Gastrocnemius medialis (tissue), 4 donors: Measurements from ENCODE around the gene JMJD1C. TPM values are rescaled to one million over a fixed set of nuclear protein-coding genes. Genes with fewer than 3 reads are reported as not detected.

ENCODE experiments used
- ATAC-seq, 2 donors: fragments of 150-250 bp; one replicate each; pipeline ENCODE4 v1.9.1; 2016
- DNase-seq, 2 donors: peaks; one replicate each; pipeline ENCODE4 v3.0.0-alpha.2; 2019
- H3K27ac ChIP-seq, 4 donors: fragments of 200-600 bp; sonication (generic); 1 replicate in 1 of 4; 2 replicates in 3 of 4; pipeline ENCODE4 v1.5.1; 2016 to 2018; ENCODE audit warnings: mild to moderate bottlenecking in 2 of 4, moderate library complexity in 1 of 4
- H3K27me3 ChIP-seq, 3 donors: fragments of 200-600 bp; sonication (generic) in 2 of 3; 1 replicate in 1 of 3; 2 replicates in 2 of 3; pipeline versions ENCODE4 v1.5.1 to v1.6.0; 2016 to 2019; ENCODE audit warnings: mild to moderate bottlenecking in 1 of 3, moderate library complexity in 1 of 3
- H3K36me3 ChIP-seq, 2 donors: fragments of 200-600 bp; sonication (generic) in 1 of 2; one replicate each; pipeline ENCODE4 v1.5.1; 2017 to 2018
- H3K4me1 ChIP-seq, 2 donors: fragments of 200-600 bp; sonication (generic) in 1 of 2; one replicate each; pipeline ENCODE4 v1.5.1; 2016 to 2017; ENCODE audit warnings: mild to moderate bottlenecking in 2 of 2
- H3K4me3 ChIP-seq, 4 donors: fragments of 200-600 bp; sonication (generic) in 3 of 4; 1 replicate in 1 of 4; 2 replicates in 3 of 4; pipeline ENCODE4 v1.5.1; 2016 to 2019; ENCODE audit warnings: mild to moderate bottlenecking in 2 of 4
- H3K9me3 ChIP-seq, 3 donors: fragments of 200-600 bp; sonication (generic) in 2 of 3; 1 replicate in 1 of 3; 2 replicates in 2 of 3; pipeline ENCODE4 v1.5.1; 2016 to 2019
- POLR2A ChIP-seq, 2 donors: fragments of 450-650 bp; IDR thresholded peaks; one replicate each; pipeline ENCODE4 v1.6.1; 2017; ENCODE audit warnings: antibody characterized with exemption in 2 of 2, mild to moderate bottlenecking in 2 of 2, moderate library complexity in 2 of 2
- in situ Hi-C, 4 donors: fragments of 200-750 bp; cut with MboI; loops; one replicate each; pipeline versions ENCODE4 v1.15.0 to v1.8.0; 2017; ENCODE audit warnings: low sequenced_read_pairs in 4 of 4
- intact Hi-C: fragments of 100-400 bp; cut with DNase I; formaldehyde crosslinking; loops from one replicate; pipeline ENCODE4 v1.15.1; 2023; ENCODE audit warnings: low total_unique reads
- total RNA-seq, 4 donors: library from RNA; depleted of rRNA; stranded (reverse); fragments of >200 nt; gene quantifications; one replicate each; pipeline versions ENCODE4 v1.1.0 to v1.2.3, GENCODE V29; 2016
- TF ChIP-seq, protein P1 (sequence below), 5 experiments: fragments of 450-650 bp in 3 of 5; fragments of 200-600 bp in 2 of 5; sonication (generic) in 2 of 5; IDR thresholded peaks in 4 of 5; conservative IDR thresholded peaks in 1 of 5; 1 replicate in 4 of 5; 2 replicates in 1 of 5; pipeline ENCODE4 v1.5.1; 2016 to 2019; ENCODE audit warnings: antibody characterized with exemption in 5 of 5, mild to moderate bottlenecking in 3 of 5, moderate library complexity in 3 of 5

JMJD1C gene
- total RNA-seq, 4 donors from 2014 or later, result 22.5 to 74.1 (median 46.9) TPM

DNA sequence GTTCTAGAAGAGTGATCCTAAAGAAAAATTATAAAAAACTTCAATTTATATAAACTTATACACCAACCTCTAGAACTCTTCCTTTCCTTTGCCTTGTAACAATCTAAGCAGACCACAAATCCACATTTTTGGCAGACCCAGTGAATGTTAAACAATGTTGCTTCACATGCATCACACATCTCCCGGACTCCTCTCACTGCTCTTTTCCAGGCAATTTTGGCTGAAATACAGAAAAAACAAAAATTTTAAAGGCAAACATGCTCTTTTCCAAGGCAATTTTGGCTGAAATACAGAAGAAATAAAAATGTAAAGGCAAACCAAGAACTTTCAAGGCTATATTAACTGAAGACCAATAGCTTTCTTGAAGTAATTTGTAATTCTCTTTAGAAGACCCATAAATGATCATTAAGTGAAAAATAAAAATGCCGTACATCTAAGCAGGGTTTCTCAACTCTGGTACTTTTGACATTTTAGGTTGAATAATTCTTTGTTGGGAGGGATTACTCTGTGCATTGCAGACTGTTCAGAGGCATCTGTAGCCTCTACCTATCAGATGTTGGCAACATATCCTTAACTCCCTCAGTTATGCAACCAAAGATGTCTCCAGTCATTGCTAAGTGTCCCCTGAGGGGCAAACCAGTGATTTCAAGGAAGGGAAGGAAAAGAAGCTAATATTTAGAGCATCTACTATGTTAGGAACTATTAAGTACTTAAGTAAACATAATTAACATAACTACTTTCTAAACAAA, 268.3 kb downstream of the JMJD1C start:
- H3K27ac ChIP-seq, result no peak overlapping the region
- no peak overlapping the region for H3K4me3 ChIP-seq
- peaks cover 0 to 79% of the 10 kb centered on the region in 2 donors for H3K36me3 ChIP-seq
- DNase-seq (no peak), ATAC-seq (no peak)
- H3K27me3 ChIP-seq, result no peaks in the 10 kb centered on the region
- in situ Hi-C loops, result no loop called here
- H3K9me3 ChIP-seq, result no peaks in the 10 kb centered on the region
- intact Hi-C loops, result no loop called here
- TF ChIP-seq, protein P1, sequence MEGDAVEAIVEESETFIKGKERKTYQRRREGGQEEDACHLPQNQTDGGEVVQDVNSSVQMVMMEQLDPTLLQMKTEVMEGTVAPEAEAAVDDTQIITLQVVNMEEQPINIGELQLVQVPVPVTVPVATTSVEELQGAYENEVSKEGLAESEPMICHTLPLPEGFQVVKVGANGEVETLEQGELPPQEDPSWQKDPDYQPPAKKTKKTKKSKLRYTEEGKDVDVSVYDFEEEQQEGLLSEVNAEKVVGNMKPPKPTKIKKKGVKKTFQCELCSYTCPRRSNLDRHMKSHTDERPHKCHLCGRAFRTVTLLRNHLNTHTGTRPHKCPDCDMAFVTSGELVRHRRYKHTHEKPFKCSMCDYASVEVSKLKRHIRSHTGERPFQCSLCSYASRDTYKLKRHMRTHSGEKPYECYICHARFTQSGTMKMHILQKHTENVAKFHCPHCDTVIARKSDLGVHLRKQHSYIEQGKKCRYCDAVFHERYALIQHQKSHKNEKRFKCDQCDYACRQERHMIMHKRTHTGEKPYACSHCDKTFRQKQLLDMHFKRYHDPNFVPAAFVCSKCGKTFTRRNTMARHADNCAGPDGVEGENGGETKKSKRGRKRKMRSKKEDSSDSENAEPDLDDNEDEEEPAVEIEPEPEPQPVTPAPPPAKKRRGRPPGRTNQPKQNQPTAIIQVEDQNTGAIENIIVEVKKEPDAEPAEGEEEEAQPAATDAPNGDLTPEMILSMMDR (IDR thresholded peaks at IDR 0.05 in 4 of 5, conservative IDR thresholded peaks at IDR 0.05 in 1 of 5), result no peak
- TF ChIP-seq POLR2A (IDR thresholded peaks at IDR 0.05), result no peak
- H3K4me1 ChIP-seq, result peaks cover 2 to 3% of the 10 kb centered on the region in 2 donors

DNA sequence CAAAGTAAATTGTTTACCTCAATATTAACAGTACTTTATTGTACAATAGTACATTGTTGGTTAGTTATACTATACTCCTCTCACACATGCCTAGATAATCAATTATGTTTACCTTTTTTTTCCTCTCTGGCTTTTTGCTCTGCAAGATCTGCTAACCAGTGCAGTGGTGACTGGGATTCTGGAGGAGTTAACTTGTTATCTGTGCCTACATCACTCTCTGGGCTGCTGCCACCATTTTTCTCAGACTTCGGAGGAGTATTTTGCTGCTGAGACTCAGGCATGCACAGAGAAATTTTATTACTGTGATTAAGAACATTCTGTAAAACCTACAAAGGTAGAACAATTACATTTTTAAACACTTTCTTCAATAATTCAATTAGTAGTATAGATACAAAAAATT, 273.0 kb downstream of the JMJD1C start:
- H3K4me3 ChIP-seq, result no peak overlapping the region
- ATAC-seq (no peak), DNase-seq (no peak)
- TF ChIP-seq POLR2A (IDR thresholded peaks at IDR 0.05), result no peak
- TF ChIP-seq, protein P1 (IDR thresholded peaks at IDR 0.05 in 4 of 5, conservative IDR thresholded peaks at IDR 0.05 in 1 of 5), result no peak
- intact Hi-C loops, result no loop called here
- H3K36me3 ChIP-seq, result peaks cover 2 to 88% of the 10 kb centered on the region in 2 donors
- H3K27me3 ChIP-seq, result no peaks in the 10 kb centered on the region
- H3K4me1 ChIP-seq, result no peaks in the 10 kb centered on the region
- no peak overlapping the region for H3K27ac ChIP-seq
- in situ Hi-C loops, result no loop called here
- no peaks in the 10 kb centered on the region for H3K9me3 ChIP-seq

DNA sequence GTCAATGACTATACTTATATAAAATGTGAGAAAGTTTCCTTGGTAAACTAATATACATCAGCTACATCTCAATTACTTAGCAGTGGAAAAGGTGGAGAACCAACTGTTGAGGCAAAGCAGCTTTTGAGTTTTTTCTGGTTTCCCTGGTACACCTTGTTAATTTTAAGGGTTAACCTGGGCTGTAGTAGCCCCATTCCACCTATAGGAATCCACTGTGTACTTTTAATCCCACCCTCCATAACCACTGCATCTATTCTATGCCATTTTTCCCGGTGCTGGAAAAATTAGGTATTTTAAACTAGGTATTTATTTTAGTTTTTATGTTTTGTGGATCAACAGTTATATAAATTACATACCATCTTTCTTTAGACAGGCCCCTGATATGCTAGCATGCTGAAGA, 290.2 kb downstream of the JMJD1C start:
- TF ChIP-seq POLR2A (IDR thresholded peaks at IDR 0.05), result no peak
- TF ChIP-seq, protein P1 (IDR thresholded peaks at IDR 0.05 in 4 of 5, conservative IDR thresholded peaks at IDR 0.05 in 1 of 5), result no peak
- no peaks in the 10 kb centered on the region for H3K4me1 ChIP-seq
- no peak overlapping the region for H3K4me3 ChIP-seq
- intact Hi-C loops, result no loop called here
- no peaks in the 10 kb centered on the region for H3K27me3 ChIP-seq
- DNase-seq (no peak), ATAC-seq (no peak)
- in situ Hi-C loops, result no loop called here
- H3K9me3 ChIP-seq, result no peaks in the 10 kb centered on the region
- H3K27ac ChIP-seq, result no peak overlapping the region
- peaks cover 3 to 55% of the 10 kb centered on the region in 2 donors for H3K36me3 ChIP-seq

DNA sequence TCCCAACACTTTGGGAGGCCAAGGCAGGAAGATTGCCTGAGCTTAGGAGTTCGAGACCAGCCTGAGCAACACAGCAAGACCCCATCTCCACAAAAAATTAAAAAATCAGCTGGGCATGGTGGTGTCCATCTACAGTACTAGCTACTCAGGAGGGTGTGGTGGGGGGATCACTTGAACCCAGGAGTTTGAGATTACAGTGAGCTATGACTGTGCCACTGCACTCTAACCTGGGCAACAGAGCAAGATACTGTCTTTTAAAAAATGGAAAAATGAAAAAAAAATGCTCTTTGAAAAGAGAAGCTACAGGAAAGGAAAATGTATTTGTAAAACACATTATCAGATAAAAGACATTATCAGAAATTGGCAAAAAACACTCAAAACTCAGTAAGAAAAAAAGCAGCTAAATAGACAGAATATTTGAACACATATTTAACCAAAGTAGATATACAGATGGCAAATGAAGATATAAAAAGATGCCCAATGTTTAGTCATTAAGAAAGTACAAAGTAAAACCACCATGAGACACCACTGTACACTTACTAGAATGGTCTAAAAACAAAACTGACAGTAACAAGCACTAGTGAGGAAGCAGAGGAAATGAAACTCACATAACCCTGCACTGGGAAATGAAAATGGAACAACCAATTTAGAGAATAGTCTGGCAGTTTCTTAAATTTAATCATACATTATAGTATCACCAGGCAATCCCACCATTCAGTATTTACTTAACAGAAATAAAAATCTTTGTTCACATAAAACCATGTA, 292.1 kb downstream of the JMJD1C start:
- intact Hi-C loops, result no loop called here
- no peaks in the 10 kb centered on the region for H3K4me1 ChIP-seq
- in situ Hi-C loops, result loop anchor here in 3 of 4 donors (25.0 kb wide), 3 partner anchors 161 to 736 kb away; no protein-coding TSS in a partner anchor
- no peaks in the 10 kb centered on the region for H3K9me3 ChIP-seq
- TF ChIP-seq, protein P1 (IDR thresholded peaks at IDR 0.05 in 4 of 5, conservative IDR thresholded peaks at IDR 0.05 in 1 of 5), result no peak
- no peak for TF ChIP-seq POLR2A (IDR thresholded peaks at IDR 0.05)
- ATAC-seq (no peak), DNase-seq (no peak)
- no peak overlapping the region for H3K27ac ChIP-seq
- H3K27me3 ChIP-seq, result no peaks in the 10 kb centered on the region
- H3K36me3 ChIP-seq, result peaks cover 3 to 40% of the 10 kb centered on the region in 2 donors
- no peak overlapping the region for H3K4me3 ChIP-seq
